HepG2 (cell line): Measurements from ENCODE around the gene PCDHGB1. TPM values are rescaled to one million over a fixed set of nuclear protein-coding genes. Genes with fewer than 3 reads are reported as not detected.

Experiments
- CREB1 ChIP-seq, 2 experiments: fragments of 450-650 bp in 1 of 2; IDR thresholded peaks; 2 replicates each; pipeline ENCODE4 v1.6.1; 2016 to 2017; ENCODE audit warnings: control low read depth in 1 of 2, mild to moderate bottlenecking in 1 of 2, missing compliant biosample characterization in 1 of 2, missing genetic modification characterization in 1 of 2
- HOXD1 ChIP-seq: sonication (generic); formaldehyde crosslinking; IDR thresholded peaks from 2 replicates; pipeline ENCODE4 v1.5.0; 2020; ENCODE audit warnings: missing genetic modification reagents
- RNF2 ChIP-seq: fragments of 450-650 bp; conservative IDR thresholded peaks from 2 replicates; pipeline ENCODE4 v1.6.1; 2016; ENCODE audit warnings: low read depth
- TSC22D2 ChIP-seq: sonication (generic); formaldehyde crosslinking; IDR thresholded peaks from 2 replicates; pipeline ENCODE4 v1.5.1; 2020; ENCODE audit warnings: missing genetic modification reagents, mild to moderate bottlenecking, borderline replicate concordance
- ZFP36 ChIP-seq: fragments of 150-350 bp; IDR thresholded peaks from 2 replicates; pipeline ENCODE4 v1.6.1; 2018; ENCODE audit warnings: borderline replicate concordance, low read length, low read depth; ENCODE audit not compliant: partially characterized antibody
- ZNF17 ChIP-seq: sonication (generic); formaldehyde crosslinking; IDR thresholded peaks from 2 replicates; pipeline ENCODE4 v1.5.0; 2020; ENCODE audit warnings: mild to moderate bottlenecking, missing genetic modification reagents
- ZNF224 ChIP-seq: sonication (generic); formaldehyde crosslinking; IDR thresholded peaks from 2 replicates; pipeline ENCODE4 v1.5.0; 2020; ENCODE audit warnings: mild to moderate bottlenecking, missing genetic modification reagents
- ZNF556 ChIP-seq: sonication (generic); formaldehyde crosslinking; IDR thresholded peaks from 2 replicates; pipeline ENCODE4 v1.4.0; 2020; ENCODE audit warnings: mild to moderate bottlenecking, missing genetic modification reagents, borderline replicate concordance
- ZNF605 ChIP-seq: sonication (generic); formaldehyde crosslinking; IDR thresholded peaks from 2 replicates; pipeline ENCODE4 v1.8.0; 2022; ENCODE audit warnings: mild to moderate bottlenecking, missing genetic modification reagents
- polyA plus RNA-seq, 8 experiments: library from polyadenylated mRNA; depleted of rRNA in 3 of 8; stranded (reverse) in 7 of 8; unstranded in 1 of 8; fragments of >200 nt; fragmentation: Illumina TruSeq in 4 of 8; extraction: Trizol in 4 of 8; gene quantifications; 2 replicates each; pipeline versions ENCODE4 v1.2.1 to v1.2.3, GENCODE V29; 2011 to 2016; ENCODE audit warnings: low read depth in 4 of 8, missing spikeins in 1 of 8, mixed read lengths in 1 of 8; ENCODE audit not compliant: insufficient read depth in 1 of 8
- total RNA-seq, 5 experiments: library from RNA; depleted of rRNA; stranded (reverse); fragments of >200 nt; fragmentation: Illumina TruSeq; extraction: Trizol; gene quantifications; 2 replicates each; pipeline ENCODE4 v1.2.3, GENCODE V29; 2016; ENCODE audit warnings: low read depth in 1 of 5
- TF ChIP-seq, protein P1 (sequence below): sonication (generic); formaldehyde crosslinking; IDR thresholded peaks from 2 replicates; pipeline ENCODE4 v1.4.0; 2020; ENCODE audit warnings: missing genetic modification reagents, borderline replicate concordance
- TF ChIP-seq, protein P2 (sequence below): sonication (generic); formaldehyde crosslinking; IDR thresholded peaks from 2 replicates; pipeline ENCODE4 v1.5.1; 2020; ENCODE audit warnings: missing genetic modification reagents, mild to moderate bottlenecking, borderline replicate concordance
- TF ChIP-seq, protein P3 (sequence below): sonication (generic); formaldehyde crosslinking; IDR thresholded peaks from 2 replicates; pipeline ENCODE4 v1.4.0; 2020; ENCODE audit warnings: missing genetic modification reagents
- TF ChIP-seq, protein P4 (sequence below), 2 experiments: sonication (generic) in 1 of 2; formaldehyde crosslinking in 1 of 2; IDR thresholded peaks; 2 replicates each; pipeline versions ENCODE4 v1.4.0 to v1.6.1; 2016 to 2020; ENCODE audit warnings: borderline replicate concordance in 1 of 2, low read depth in 1 of 2, mild to moderate bottlenecking in 1 of 2, missing genetic modification reagents in 1 of 2
- TF ChIP-seq, protein P5 (sequence below): sonication (generic); formaldehyde crosslinking; conservative IDR thresholded peaks from 2 replicates; pipeline ENCODE4 v1.4.0; 2020; ENCODE audit warnings: missing genetic modification reagents

PCDHGB1 gene
- total and polyA plus RNA-seq, 2 of the 13 experiments (the other 11 are each of a cell fraction or from before 2014, with no cell fraction given), result 1.0 to 2.6 TPM

DNA sequence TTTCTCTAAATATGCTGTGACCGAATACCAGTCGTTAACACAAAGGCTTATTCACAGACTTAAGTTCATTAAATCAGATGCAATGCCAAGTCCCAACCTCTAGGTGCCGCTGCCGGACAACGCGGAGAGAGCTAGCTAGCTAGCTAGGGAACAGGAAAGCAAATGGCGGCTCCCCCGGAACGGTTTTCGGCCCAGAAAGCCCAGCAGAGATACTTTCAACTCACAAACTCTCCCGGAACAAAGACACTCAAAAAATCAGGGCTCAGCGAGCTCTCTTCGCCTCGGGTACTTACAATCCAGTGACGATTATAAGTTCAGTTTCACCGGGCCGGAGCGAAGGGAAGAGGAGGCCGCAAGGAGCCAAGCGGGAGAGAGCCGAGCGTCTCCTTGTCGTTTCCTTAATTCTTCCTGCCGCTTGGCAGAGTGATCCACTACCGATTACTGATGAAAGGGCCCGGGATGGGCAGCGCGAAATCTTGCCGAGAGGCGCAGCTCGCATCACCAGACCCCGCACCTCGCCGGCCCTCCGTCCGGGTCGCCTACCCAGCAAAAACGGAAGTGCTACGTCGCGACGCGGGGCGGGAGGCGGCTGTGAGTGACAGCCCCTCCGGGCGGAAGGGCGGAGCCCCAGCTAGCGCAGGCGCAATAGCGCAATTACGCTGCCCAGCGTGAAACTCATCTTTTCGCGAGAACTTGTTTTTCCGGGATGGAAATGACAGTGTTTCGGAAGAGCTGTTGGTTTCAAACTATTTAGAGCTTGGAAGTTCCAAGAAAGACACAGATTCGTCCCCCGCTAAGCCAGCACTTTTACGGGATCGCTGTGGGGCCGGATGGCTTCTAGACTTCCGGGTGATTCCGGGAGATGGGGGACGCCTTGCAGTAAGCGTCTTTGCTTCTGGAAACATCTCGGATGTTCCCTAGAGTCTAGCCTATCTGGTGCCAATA is 29.4 kb upstream of the PCDHGB1 start, which contains the start of gene TAF7 (continued):
- TF ChIP-seq, protein P1, sequence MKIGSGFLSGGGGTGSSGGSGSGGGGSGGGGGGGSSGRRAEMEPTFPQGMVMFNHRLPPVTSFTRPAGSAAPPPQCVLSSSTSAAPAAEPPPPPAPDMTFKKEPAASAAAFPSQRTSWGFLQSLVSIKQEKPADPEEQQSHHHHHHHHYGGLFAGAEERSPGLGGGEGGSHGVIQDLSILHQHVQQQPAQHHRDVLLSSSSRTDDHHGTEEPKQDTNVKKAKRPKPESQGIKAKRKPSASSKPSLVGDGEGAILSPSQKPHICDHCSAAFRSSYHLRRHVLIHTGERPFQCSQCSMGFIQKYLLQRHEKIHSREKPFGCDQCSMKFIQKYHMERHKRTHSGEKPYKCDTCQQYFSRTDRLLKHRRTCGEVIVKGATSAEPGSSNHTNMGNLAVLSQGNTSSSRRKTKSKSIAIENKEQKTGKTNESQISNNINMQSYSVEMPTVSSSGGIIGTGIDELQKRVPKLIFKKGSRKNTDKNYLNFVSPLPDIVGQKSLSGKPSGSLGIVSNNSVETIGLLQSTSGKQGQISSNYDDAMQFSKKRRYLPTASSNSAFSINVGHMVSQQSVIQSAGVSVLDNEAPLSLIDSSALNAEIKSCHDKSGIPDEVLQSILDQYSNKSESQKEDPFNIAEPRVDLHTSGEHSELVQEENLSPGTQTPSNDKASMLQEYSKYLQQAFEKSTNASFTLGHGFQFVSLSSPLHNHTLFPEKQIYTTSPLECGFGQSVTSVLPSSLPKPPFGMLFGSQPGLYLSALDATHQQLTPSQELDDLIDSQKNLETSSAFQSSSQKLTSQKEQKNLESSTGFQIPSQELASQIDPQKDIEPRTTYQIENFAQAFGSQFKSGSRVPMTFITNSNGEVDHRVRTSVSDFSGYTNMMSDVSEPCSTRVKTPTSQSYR (CRISPR knock-in tag), result no peak
- TF ChIP-seq ZNF605 (peak; percentile 88; the same call in 1 of the 2 replicates), RNF2 (peak; percentile 61; the same call in 1 of the 2 replicates), ZNF17 (CRISPR knock-in tag) (no peak; the same call in 1 of the 2 replicates), ZNF556 (peak; percentile 74; the same call in 1 of the 2 replicates), HOXD1 (CRISPR knock-in tag) (no peak; the same call in 1 of the 2 replicates), CREB1 (IDR thresholded peaks at IDR 0.05) (peak; percentile 83), CREB1 (CRISPR knock-in tag; IDR thresholded peaks at IDR 0.05) (peak; percentile 83), ZNF224 (CRISPR knock-in tag) (peak; percentile 94), TSC22D2 (no peak), ZFP36 (no peak)
- TF ChIP-seq, protein P2, sequence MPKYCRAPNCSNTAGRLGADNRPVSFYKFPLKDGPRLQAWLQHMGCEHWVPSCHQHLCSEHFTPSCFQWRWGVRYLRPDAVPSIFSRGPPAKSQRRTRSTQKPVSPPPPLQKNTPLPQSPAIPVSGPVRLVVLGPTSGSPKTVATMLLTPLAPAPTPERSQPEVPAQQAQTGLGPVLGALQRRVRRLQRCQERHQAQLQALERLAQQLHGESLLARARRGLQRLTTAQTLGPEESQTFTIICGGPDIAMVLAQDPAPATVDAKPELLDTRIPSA, result no peak; the same call in 1 of the 2 replicates
- TF ChIP-seq, protein P3, sequence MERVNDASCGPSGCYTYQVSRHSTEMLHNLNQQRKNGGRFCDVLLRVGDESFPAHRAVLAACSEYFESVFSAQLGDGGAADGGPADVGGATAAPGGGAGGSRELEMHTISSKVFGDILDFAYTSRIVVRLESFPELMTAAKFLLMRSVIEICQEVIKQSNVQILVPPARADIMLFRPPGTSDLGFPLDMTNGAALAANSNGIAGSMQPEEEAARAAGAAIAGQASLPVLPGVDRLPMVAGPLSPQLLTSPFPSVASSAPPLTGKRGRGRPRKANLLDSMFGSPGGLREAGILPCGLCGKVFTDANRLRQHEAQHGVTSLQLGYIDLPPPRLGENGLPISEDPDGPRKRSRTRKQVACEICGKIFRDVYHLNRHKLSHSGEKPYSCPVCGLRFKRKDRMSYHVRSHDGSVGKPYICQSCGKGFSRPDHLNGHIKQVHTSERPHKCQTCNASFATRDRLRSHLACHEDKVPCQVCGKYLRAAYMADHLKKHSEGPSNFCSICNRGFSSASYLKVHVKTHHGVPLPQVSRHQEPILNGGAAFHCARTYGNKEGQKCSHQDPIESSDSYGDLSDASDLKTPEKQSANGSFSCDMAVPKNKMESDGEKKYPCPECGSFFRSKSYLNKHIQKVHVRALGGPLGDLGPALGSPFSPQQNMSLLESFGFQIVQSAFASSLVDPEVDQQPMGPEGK (CRISPR knock-in tag), result no peak
- TF ChIP-seq, protein P4, sequence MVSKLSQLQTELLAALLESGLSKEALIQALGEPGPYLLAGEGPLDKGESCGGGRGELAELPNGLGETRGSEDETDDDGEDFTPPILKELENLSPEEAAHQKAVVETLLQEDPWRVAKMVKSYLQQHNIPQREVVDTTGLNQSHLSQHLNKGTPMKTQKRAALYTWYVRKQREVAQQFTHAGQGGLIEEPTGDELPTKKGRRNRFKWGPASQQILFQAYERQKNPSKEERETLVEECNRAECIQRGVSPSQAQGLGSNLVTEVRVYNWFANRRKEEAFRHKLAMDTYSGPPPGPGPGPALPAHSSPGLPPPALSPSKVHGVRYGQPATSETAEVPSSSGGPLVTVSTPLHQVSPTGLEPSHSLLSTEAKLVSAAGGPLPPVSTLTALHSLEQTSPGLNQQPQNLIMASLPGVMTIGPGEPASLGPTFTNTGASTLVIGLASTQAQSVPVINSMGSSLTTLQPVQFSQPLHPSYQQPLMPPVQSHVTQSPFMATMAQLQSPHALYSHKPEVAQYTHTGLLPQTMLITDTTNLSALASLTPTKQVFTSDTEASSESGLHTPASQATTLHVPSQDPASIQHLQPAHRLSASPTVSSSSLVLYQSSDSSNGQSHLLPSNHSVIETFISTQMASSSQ (IDR thresholded peaks at IDR 0.05; ENCODE audit: low read depth), result no peak
- TF ChIP-seq, protein P4 (CRISPR knock-in tag; IDR thresholded peaks at IDR 0.05; ENCODE audit: borderline replicate concordance), result no peak
- TF ChIP-seq, protein P5, sequence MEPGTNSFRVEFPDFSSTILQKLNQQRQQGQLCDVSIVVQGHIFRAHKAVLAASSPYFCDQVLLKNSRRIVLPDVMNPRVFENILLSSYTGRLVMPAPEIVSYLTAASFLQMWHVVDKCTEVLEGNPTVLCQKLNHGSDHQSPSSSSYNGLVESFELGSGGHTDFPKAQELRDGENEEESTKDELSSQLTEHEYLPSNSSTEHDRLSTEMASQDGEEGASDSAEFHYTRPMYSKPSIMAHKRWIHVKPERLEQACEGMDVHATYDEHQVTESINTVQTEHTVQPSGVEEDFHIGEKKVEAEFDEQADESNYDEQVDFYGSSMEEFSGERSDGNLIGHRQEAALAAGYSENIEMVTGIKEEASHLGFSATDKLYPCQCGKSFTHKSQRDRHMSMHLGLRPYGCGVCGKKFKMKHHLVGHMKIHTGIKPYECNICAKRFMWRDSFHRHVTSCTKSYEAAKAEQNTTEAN (CRISPR knock-in tag), result peak; percentile 47
